Ascending aorta (tissue), 2 donors: ENCODE data around the gene DRD4. TPM values are rescaled to one million over a fixed set of nuclear protein-coding genes. Genes with fewer than 3 reads are reported as not detected.
"Not testable (repeated sequence)": the region's sequence is repeated elsewhere in the genome, so short reads cannot be mapped to it uniquely, and the experiment has no call there.

Experiments used
- DNase-seq, 2 donors: peaks; one replicate each; pipeline ENCODE4 v3.0.0-alpha.2; 2019; ENCODE audit warnings: low spot score in 2 of 2
- H3K27ac ChIP-seq, 2 donors: fragments of 200-600 bp; sonication (generic); one replicate each; pipeline ENCODE4 v1.5.1; 2016 to 2017; ENCODE audit warnings: mild to moderate bottlenecking in 1 of 2
- H3K27me3 ChIP-seq: fragments of 200-600 bp; sonication (generic); one replicate; pipeline ENCODE4 v1.5.1; 2017
- H3K36me3 ChIP-seq, 2 donors: fragments of 200-600 bp; sonication (generic); one replicate each; pipeline ENCODE4 v1.5.1; 2016
- H3K4me1 ChIP-seq, 2 donors: fragments of 200-600 bp; sonication (generic); one replicate each; pipeline ENCODE4 v1.5.1; 2016 to 2017; ENCODE audit warnings: mild to moderate bottlenecking in 1 of 2
- H3K4me3 ChIP-seq, 2 donors: fragments of 200-600 bp; sonication (generic); one replicate each; pipeline ENCODE4 v1.5.1; 2016 to 2017; ENCODE audit warnings: mild to moderate bottlenecking in 1 of 2
- H3K9me3 ChIP-seq, 2 donors: fragments of 200-600 bp; sonication (generic); one replicate each; pipeline ENCODE4 v1.5.1; 2016
- CTCF ChIP-seq, 3 experiments: fragments of 200-600 bp in 2 of 3; fragments of 450-650 bp in 1 of 3; sonication (generic) in 2 of 3; IDR thresholded peaks; one replicate each; pipeline ENCODE4 v1.5.1; 2016 to 2019; ENCODE audit warnings: antibody characterized with exemption in 3 of 3, mild to moderate bottlenecking in 1 of 3, moderate library complexity in 1 of 3
- intact Hi-C: fragments of 100-400 bp; cut with DNase I; formaldehyde crosslinking; loops from one replicate; pipeline ENCODE4 v1.15.1; 2023
- total RNA-seq: library from RNA; depleted of rRNA; stranded (reverse); fragments of >200 nt; gene quantifications from one replicate; pipeline ENCODE4 v1.1.0, GENCODE V29; 2016

The DRD4 gene
- total RNA-seq, 1 donor from 2014 or later, result not detected

- intact Hi-C loops, result no loop called here
- Histone ChIP-seq H3K9me3 (no peaks in the 10 kb centered on the region), H3K27ac (no peak overlapping the region), H3K4me3 (no peak overlapping the region), H3K36me3 (peaks cover 57 to 73% of the 10 kb centered on the region in 2 donors), H3K4me1 (no peaks in the 10 kb centered on the region), H3K27me3 (no peaks in the 10 kb centered on the region)
- TF ChIP-seq CTCF (IDR thresholded peaks at IDR 0.05), result no peak
- no peak for DNase-seq
Measured at GRCh38 chr11:686451-687243, 49.6 kb downstream of the DRD4 start.

- Histone ChIP-seq H3K4me3 (no peak overlapping the region), H3K27me3 (no peaks in the 10 kb centered on the region), H3K36me3 (peaks cover 53 to 62% of the 10 kb centered on the region in 2 donors), H3K4me1 (no peaks in the 10 kb centered on the region), H3K9me3 (no peaks in the 10 kb centered on the region), H3K27ac (no peak overlapping the region)
- TF ChIP-seq CTCF (IDR thresholded peaks at IDR 0.05), result no peak
- intact Hi-C loops, result no loop called here
- DNase-seq, result no peak
Measured at GRCh38 chr11:687751-688150, 50.7 kb downstream of the DRD4 start.

GRCh38 chr11:688681-689080, 51.6 kb downstream of the DRD4 start:
- no peak overlapping the region for H3K4me3 ChIP-seq
- peaks cover 47 to 53% of the 10 kb centered on the region in 2 donors for H3K36me3 ChIP-seq
- intact Hi-C loops, result no loop called here
- no peaks in the 10 kb centered on the region for H3K9me3 ChIP-seq
- H3K4me1 ChIP-seq, result peaks cover 3 to 5% of the 10 kb centered on the region in 2 donors
- TF ChIP-seq CTCF (IDR thresholded peaks at IDR 0.05), result no peak
- H3K27me3 ChIP-seq, result no peaks in the 10 kb centered on the region
- no peak overlapping the region for H3K27ac ChIP-seq
- no peak for DNase-seq

GRCh38 chr11:689625-690024, 52.6 kb downstream of the DRD4 start:
- intact Hi-C loops, result no loop called here
- Histone ChIP-seq H3K36me3 (peaks cover 39 to 46% of the 10 kb centered on the region in 2 donors), H3K9me3 (no peaks in the 10 kb centered on the region), H3K4me3 (no peak overlapping the region), H3K4me1 (peaks cover 11 to 14% of the 10 kb centered on the region in 2 donors), H3K27ac (no peak overlapping the region), H3K27me3 (no peaks in the 10 kb centered on the region)
- no peak for TF ChIP-seq CTCF (IDR thresholded peaks at IDR 0.05)
- no peak for DNase-seq

- DNase-seq, H3K9me3 ChIP-seq, H3K27ac ChIP-seq, H3K4me3 ChIP-seq, intact Hi-C loops, H3K27me3 ChIP-seq: not testable (repeated sequence)
- peaks cover 33 to 39% of the 10 kb centered on the region in 2 donors for H3K36me3 ChIP-seq
- H3K4me1 ChIP-seq, result peaks cover 11 to 14% of the 10 kb centered on the region in 2 donors
Measured at GRCh38 chr11:690244-690643, 53.2 kb downstream of the DRD4 start.

Other genes with a start within 250 kb of the DRD4 start
- not detected for gene PKP3, start 243.1 kb upstream of the DRD4 start, total RNA-seq
- 121 TPM for gene SIGIRR, start 222.3 kb upstream of the DRD4 start, total RNA-seq
- 4.0 TPM for gene ANO9, start 195.3 kb upstream of the DRD4 start, total RNA-seq
- 185 TPM for gene PTDSS2, start 187.0 kb upstream of the DRD4 start, total RNA-seq
- 649 TPM for gene RNH1, start 130.0 kb upstream of the DRD4 start, total RNA-seq
- gene HRAS, start 101.7 kb upstream of the DRD4 start, total RNA-seq, result 21.6 TPM
- not detected for gene LRRC56, start 99.7 kb upstream of the DRD4 start, total RNA-seq
- gene LMNTD2, start 76.5 kb upstream of the DRD4 start, total RNA-seq, result 1.1 TPM
- 3.5 TPM for gene RASSF7, start 76.3 kb upstream of the DRD4 start, total RNA-seq
- gene PHRF1, start 60.8 kb upstream of the DRD4 start, total RNA-seq, result 25.4 TPM
- gene IRF7, start 21.3 kb upstream of the DRD4 start, total RNA-seq, result 44.6 TPM
- gene CDHR5, start 12.3 kb upstream of the DRD4 start, total RNA-seq, result 5.0 TPM
- gene SCT, start 10.1 kb upstream of the DRD4 start, total RNA-seq, result not detected
- 60.5 TPM for gene DEAF1, start 58.0 kb downstream of the DRD4 start, total RNA-seq
- gene TMEM80, start 58.5 kb downstream of the DRD4 start, total RNA-seq, result 1.3 TPM
- gene EPS8L2, start 69.0 kb downstream of the DRD4 start, total RNA-seq, result 76.7 TPM
- gene TALDO1, start 110.2 kb downstream of the DRD4 start, total RNA-seq, result 245 TPM
- gene GATD1, start 140.2 kb downstream of the DRD4 start, total RNA-seq, result 12.2 TPM
- not detected for gene CEND1, start 152.8 kb downstream of the DRD4 start, total RNA-seq
- 5.6 TPM for gene SLC25A22, start 161.0 kb downstream of the DRD4 start, total RNA-seq
- 7.1 TPM for gene PIDD1, start 168.0 kb downstream of the DRD4 start, total RNA-seq
- gene RPLP2, start 172.7 kb downstream of the DRD4 start, total RNA-seq, result 897 TPM
- 214 TPM for gene PNPLA2, start 181.6 kb downstream of the DRD4 start, total RNA-seq
- 20.5 TPM for gene CRACR2B, start 190.7 kb downstream of the DRD4 start, total RNA-seq
- 898 TPM for gene CD151, start 195.7 kb downstream of the DRD4 start, total RNA-seq
- gene POLR2L, start 205.3 kb downstream of the DRD4 start, total RNA-seq, result 141 TPM
- gene TSPAN4, start 205.6 kb downstream of the DRD4 start, total RNA-seq, result 252 TPM